Thyroid gland (tissue), 4 donors: Measurements from ENCODE around the gene IL11. TPM values are rescaled to one million over a fixed set of nuclear protein-coding genes. Genes with fewer than 3 reads are reported as not detected.

Source experiments
- DNase-seq, 2 donors: peaks; one replicate each; pipeline ENCODE4 v3.0.0-alpha.2; 2019
- H3K27ac ChIP-seq, 3 donors: fragments of 200-600 bp; sonication (generic); 1 replicate in 2 of 3; 2 replicates in 1 of 3; pipeline ENCODE4 v1.5.1; 2016 to 2019; ENCODE audit warnings: mild to moderate bottlenecking in 1 of 3, moderate library complexity in 1 of 3
- H3K27me3 ChIP-seq: fragments of 200-600 bp; sonication (generic); one replicate; pipeline ENCODE4 v1.5.1; 2019
- H3K36me3 ChIP-seq, 2 donors: fragments of 200-600 bp; sonication (generic); one replicate each; pipeline ENCODE4 v1.5.1; 2016 to 2019
- H3K4me1 ChIP-seq, 2 donors: fragments of 200-600 bp; sonication (generic); one replicate each; pipeline ENCODE4 v1.5.1; 2017 to 2019
- H3K4me3 ChIP-seq, 3 donors: fragments of 200-600 bp; sonication (generic); replicated peaks in 1 of 3; 1 replicate in 2 of 3; 2 replicates in 1 of 3; pipeline ENCODE4 v1.5.1; 2016; ENCODE audit warnings: mild to moderate bottlenecking in 1 of 3
- H3K9me3 ChIP-seq: fragments of 200-600 bp; sonication (generic); one replicate; pipeline ENCODE4 v1.5.1; 2017
- POLR2A ChIP-seq, 2 donors: fragments of 450-650 bp; IDR thresholded peaks; one replicate each; pipeline ENCODE4 v1.6.1; 2017; ENCODE audit warnings: antibody characterized with exemption in 2 of 2, mild to moderate bottlenecking in 2 of 2, moderate library complexity in 1 of 2
- WGBS, 2 donors: methylation state at CpG; one replicate each; pipeline ENCODE4 v1.1.5; 2017; 5-methylcytosine and 5-hydroxymethylcytosine counted together
- intact Hi-C: fragments of 100-400 bp; cut with DNase I; formaldehyde crosslinking; loops from one replicate; pipeline ENCODE4 v1.15.1; 2023
- total RNA-seq, 4 donors: library from RNA; depleted of rRNA; stranded (reverse); fragments of >200 nt; gene quantifications; one replicate each; pipeline ENCODE4 v1.2.3, GENCODE V29; 2016
- TF ChIP-seq, protein P1 (sequence below), 6 experiments: fragments of 200-600 bp in 3 of 6; fragments of 450-650 bp in 3 of 6; sonication (generic) in 3 of 6; IDR thresholded peaks; one replicate each; pipeline ENCODE4 v1.5.1; 2016 to 2019; ENCODE audit warnings: antibody characterized with exemption in 6 of 6, mild to moderate bottlenecking in 2 of 6, inconsistent platforms in 1 of 6, moderate library complexity in 1 of 6

The IL11 gene
- total RNA-seq, 4 donors from 2014 or later: not detected

DNA sequence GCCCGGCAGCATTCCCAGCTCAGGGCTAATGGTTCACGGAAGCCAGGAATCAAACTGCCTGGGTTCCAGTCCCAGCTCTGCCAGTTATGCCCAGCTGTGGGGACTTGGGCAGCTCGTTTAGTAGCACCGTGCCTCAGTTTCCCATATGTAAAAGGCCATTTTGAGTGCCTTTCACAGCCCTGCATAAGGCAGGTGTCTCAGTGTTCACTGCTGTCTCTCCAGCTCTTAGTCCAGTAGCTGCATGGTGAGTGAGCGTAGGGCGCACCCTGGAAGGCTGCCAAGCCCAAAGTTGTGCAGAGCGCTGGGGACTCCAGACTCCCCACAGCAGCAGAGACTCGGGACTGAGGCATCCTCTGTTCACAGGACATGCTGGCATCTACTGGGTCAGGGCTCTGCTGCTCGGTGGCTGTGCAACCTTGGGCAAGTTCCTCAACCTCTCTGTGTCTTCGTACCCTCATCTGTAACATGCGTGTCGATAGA is 21.0 kb upstream of the IL11 start:
- Histone ChIP-seq H3K9me3 (no peaks in the 10 kb centered on the region), H3K36me3 (peaks cover 18 to 23% of the 10 kb centered on the region in 2 donors), H3K27ac (no peak overlapping the region), H3K4me1 (peaks cover 18 to 32% of the 10 kb centered on the region in 2 donors), H3K27me3 (no peaks in the 10 kb centered on the region), H3K4me3 (no peak overlapping the region)
- DNase-seq: no peak
- TF ChIP-seq POLR2A (IDR thresholded peaks at IDR 0.05): no peak
- TF ChIP-seq, protein P1, sequence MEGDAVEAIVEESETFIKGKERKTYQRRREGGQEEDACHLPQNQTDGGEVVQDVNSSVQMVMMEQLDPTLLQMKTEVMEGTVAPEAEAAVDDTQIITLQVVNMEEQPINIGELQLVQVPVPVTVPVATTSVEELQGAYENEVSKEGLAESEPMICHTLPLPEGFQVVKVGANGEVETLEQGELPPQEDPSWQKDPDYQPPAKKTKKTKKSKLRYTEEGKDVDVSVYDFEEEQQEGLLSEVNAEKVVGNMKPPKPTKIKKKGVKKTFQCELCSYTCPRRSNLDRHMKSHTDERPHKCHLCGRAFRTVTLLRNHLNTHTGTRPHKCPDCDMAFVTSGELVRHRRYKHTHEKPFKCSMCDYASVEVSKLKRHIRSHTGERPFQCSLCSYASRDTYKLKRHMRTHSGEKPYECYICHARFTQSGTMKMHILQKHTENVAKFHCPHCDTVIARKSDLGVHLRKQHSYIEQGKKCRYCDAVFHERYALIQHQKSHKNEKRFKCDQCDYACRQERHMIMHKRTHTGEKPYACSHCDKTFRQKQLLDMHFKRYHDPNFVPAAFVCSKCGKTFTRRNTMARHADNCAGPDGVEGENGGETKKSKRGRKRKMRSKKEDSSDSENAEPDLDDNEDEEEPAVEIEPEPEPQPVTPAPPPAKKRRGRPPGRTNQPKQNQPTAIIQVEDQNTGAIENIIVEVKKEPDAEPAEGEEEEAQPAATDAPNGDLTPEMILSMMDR (IDR thresholded peaks at IDR 0.05): no peak
- WGBS, 2 donors: 81 to 92% methylated on average over 7 to 11 of the region's 12 CpGs
- intact Hi-C loops: no loop called here

DNA sequence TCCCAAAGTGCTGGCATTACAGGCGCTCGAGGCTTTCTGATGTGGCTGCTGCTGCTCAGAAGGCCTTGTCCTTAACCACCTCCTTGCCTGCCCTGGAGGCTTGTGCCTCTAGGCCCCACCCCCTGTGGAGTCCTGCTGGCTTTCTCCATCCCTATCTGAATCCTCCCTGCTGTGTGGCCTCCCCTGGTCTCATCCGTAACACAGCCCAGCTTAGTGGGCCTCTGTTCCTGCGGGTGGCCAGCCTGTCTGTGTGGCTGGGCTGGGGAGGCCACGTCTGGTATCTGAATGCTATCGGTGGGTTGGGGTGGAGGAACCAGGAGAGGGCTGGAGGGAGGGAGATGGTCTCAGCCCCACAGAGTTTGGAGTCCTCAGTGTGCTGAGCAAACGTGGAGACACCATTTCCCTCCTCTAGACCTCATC is 20.2 kb upstream of the IL11 start:
- Histone ChIP-seq H3K27ac (no peak overlapping the region), H3K4me3 (no peak overlapping the region), H3K27me3 (no peaks in the 10 kb centered on the region), H3K4me1 (peaks cover 18 to 32% of the 10 kb centered on the region in 2 donors), H3K9me3 (no peaks in the 10 kb centered on the region), H3K36me3 (peaks cover 18 to 23% of the 10 kb centered on the region in 2 donors)
- 87 to 90% methylated on average over 3 to 7 of the region's 7 CpGs for WGBS, 2 donors
- intact Hi-C loops: no loop called here
- TF ChIP-seq, protein P1 (IDR thresholded peaks at IDR 0.05): no peak
- TF ChIP-seq POLR2A (IDR thresholded peaks at IDR 0.05): no peak
- DNase-seq: no peak

DNA sequence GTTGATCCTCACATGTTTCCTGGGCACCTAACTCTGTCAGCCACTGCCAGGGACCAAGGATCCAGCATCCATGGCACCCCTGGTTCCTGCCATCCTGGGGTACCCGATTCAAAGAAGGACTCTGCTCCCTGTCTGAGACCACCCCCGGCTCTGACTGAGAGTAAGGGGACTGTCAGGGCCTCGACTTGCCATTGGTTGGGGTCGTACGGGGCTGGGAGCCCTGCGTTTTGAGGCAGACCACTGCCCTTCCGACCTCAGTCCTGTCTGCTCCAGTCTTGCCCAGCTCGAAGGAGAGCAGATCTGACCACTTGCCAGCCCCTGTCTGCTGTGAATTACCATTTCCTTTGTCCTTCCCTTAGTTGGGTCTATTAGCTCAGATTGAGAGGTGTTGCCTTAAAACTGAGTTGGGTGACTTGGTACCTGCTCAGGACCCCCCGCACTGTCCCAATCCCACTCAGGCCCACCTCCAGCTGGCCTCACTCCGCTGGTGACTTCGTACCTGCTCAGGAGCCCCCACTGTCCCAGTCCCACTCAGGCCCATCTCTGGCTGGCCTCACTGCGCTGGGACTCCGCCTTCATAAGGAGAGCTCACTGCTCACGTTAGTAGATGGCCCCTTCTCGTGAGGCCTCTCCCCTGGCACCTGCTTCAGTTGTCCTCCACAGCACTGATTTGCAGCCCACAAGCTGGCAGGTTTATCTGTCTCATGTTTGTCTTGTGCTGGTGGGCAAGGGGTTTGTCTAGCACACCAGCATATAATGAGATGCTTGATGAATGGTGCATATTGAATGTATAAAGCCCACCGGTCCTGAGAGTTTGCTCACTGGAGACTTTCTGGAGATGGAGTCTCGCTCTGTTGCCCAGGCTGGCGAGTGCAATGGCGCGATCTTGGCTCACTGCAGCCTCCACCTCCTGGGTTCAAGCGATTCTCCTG is 19.4 kb upstream of the IL11 start:
- Histone ChIP-seq H3K27me3 (no peaks in the 10 kb centered on the region), H3K4me1 (peaks cover 23 to 37% of the 10 kb centered on the region in 2 donors), H3K9me3 (no peaks in the 10 kb centered on the region), H3K27ac (no peak overlapping the region), H3K36me3 (peaks cover 18 to 23% of the 10 kb centered on the region in 2 donors), H3K4me3 (no peak overlapping the region)
- no peak for DNase-seq
- intact Hi-C loops: loop anchor here (10.0 kb wide), 1 partner anchor 265 kb away; the partner anchor contains the start of gene U2AF2
- WGBS, 2 donors: 85 to 87% methylated on average over 17 to 19 of the region's 21 CpGs
- no peak for TF ChIP-seq POLR2A (IDR thresholded peaks at IDR 0.05)
- TF ChIP-seq, protein P1 (IDR thresholded peaks at IDR 0.05): no peak

- Histone ChIP-seq H3K4me1 (peaks cover 33 to 48% of the 10 kb centered on the region in 2 donors), H3K27me3 (no peaks in the 10 kb centered on the region), H3K9me3 (no peaks in the 10 kb centered on the region), H3K4me3 (no peak overlapping the region), H3K36me3 (peaks cover 18 to 23% of the 10 kb centered on the region in 2 donors), H3K27ac (no peak overlapping the region)
- DNase-seq: no peak
- WGBS, 2 donors: 82 to 97% methylated on average over 12 to 18 of the region's 24 CpGs
- intact Hi-C loops: loop anchor here (10.0 kb wide), 1 partner anchor 267 kb away; the partner anchor contains the start of gene U2AF2
- no peak for TF ChIP-seq POLR2A (IDR thresholded peaks at IDR 0.05)
- TF ChIP-seq, protein P1 (IDR thresholded peaks at IDR 0.05): no peak
Observed at GRCh38 chr19:55387736-55388497, 17.7 kb upstream of the IL11 start.
